Activated CD4-positive, alpha-beta memory T cell treated with anti-CD3 and anti-CD28 coated beads for 36 hours (primary cell): ENCODE data around the gene PGGHG. TPM values are rescaled to one million over a fixed set of nuclear protein-coding genes. Genes with fewer than 3 reads are reported as not detected.
"Not testable (repeated sequence)": the region's sequence is repeated elsewhere in the genome, so short reads cannot be mapped to it uniquely, and the experiment has no call there.

Source experiments
- CTCF ChIA-PET: fragments of 350-600 bp; sonication (Branson Sonifier 250); formaldehyde crosslinking; loops from one replicate; lab custom pipeline; 2021; ENCODE audit warnings: antibody characterized with exemption, inconsistent platforms; lab: Charles Lee
- POLR2A ChIA-PET: fragments of 350-600 bp; sonication (Branson Sonifier 250); formaldehyde crosslinking; loops from one replicate; lab custom pipeline; 2021; ENCODE audit warnings: antibody characterized with exemption; lab: Charles Lee
- DNase-seq: peaks from one replicate; pipeline ENCODE4 v3.0.0-alpha.2; 2020
- H3K27ac Mint-ChIP-seq: one replicate; pipeline ENCODE4 v1.8.0; 2021; ENCODE audit warnings: mixed read lengths
- H3K27me3 Mint-ChIP-seq: one replicate; pipeline ENCODE4 v1.8.0; 2021; ENCODE audit warnings: mixed read lengths
- H3K36me3 Mint-ChIP-seq: one replicate; pipeline ENCODE4 v1.8.0; 2021; ENCODE audit warnings: mixed read lengths
- H3K4me1 Mint-ChIP-seq: one replicate; pipeline ENCODE4 v1.8.0; 2021; ENCODE audit warnings: low read depth, mixed read lengths
- H3K4me3 Mint-ChIP-seq: one replicate; pipeline ENCODE4 v1.8.0; 2021; ENCODE audit warnings: mild to moderate bottlenecking, mixed read lengths
- H3K9me3 Mint-ChIP-seq: one replicate; pipeline ENCODE4 v1.8.0; 2021; ENCODE audit warnings: mixed read lengths
- intact Hi-C: fragments of 100-400 bp; cut with micrococcal nuclease; formaldehyde crosslinking; loops from one replicate; pipeline ENCODE4 v1.15.1; 2023
- total RNA-seq, 2 experiments: library from RNA; stranded (reverse); gene quantifications; one replicate each; pipeline ENCODE4 v1.2.3, GENCODE V29; 2021

PGGHG gene
- total RNA-seq, 2 experiments from 2014 or later, result 74.3 to 75.0 TPM

DNA sequence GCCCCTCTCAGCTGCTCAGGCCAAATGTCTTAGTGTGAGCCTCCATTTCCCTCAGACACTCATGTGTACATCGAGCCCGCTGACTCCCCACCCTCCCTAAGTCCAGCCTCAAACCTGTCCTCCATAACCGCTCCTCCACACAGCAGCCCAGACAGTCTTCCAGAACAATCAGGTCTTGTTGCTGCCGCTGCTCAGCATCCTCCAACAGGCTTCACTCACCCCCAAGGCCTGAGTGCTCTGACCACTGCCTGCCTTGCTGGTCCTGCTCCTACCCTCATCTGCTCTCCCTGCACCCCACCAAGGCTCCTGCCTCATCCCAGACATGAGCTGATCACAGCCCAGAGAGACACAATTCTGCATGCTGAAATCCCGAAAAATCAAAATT is 35.0 kb upstream of the PGGHG start:
- Mint-ChIP-seq H3K27me3 (no peaks in the 10 kb centered on the region), H3K36me3 (peaks cover 36% of the 10 kb centered on the region), H3K4me1 (peaks cover 13% of the 10 kb centered on the region), H3K4me3 (no peak overlapping the region), H3K9me3 (no peaks in the 10 kb centered on the region), H3K27ac (no peak overlapping the region)
- POLR2A ChIA-PET, result no interaction called here
- CTCF ChIA-PET, result no interaction called here
- intact Hi-C loops, result loop anchor here (5.0 kb wide), 2 partner anchors 53 to 103 kb away; partner anchors contain the start of gene IFITM2
- no peak for DNase-seq

DNA sequence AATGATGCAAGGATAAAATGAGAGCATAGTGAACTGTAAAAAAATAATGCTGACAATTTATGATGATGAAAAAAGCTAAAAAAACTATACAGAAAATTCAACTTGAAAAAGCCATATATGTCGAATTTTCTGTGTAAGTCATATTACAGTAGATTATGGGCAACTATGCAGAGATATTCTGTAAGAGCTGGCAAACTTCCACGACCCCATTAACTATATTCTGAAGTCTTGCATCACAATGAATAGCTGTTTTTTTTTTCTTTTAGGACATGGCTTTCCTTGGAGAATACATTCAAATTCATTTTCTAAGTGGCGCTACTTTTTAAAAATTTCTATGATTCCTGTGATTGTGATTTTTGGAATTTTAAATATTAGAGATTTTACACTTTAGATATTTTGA is 33.8 kb upstream of the PGGHG start:
- POLR2A ChIA-PET, result no interaction called here
- Mint-ChIP-seq H3K4me3 (no peak overlapping the region), H3K27me3 (no peaks in the 10 kb centered on the region), H3K36me3 (peaks cover 30% of the 10 kb centered on the region), H3K9me3 (no peaks in the 10 kb centered on the region), H3K4me1 (peaks cover 8% of the 10 kb centered on the region), H3K27ac (no peak overlapping the region)
- CTCF ChIA-PET, result interaction anchor here (0.5 to 0.7 kb wide), 2 partner anchors 170 to 190 kb away, joined by 3 read pairs; no protein-coding TSS in a partner anchor
- intact Hi-C loops, result no loop called here
- no peak for DNase-seq

DNA sequence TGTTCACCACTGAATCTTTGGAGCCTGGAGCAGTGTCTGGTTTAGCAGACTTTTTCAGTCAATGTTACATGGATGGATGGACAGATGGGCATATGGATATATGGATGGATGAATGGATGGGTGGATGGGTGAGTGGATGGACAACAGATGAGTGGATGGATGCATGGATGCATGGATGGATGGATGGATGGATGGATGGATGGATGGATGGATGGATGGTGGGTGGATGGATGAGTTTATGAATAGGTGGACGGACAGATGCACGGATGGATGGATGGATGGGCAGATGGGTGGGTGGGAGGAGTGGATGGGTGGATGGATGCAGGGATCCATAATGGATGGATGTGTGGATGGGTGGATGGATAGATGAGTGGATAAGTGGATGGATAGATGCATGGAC is 33.1 kb upstream of the PGGHG start:
- intact Hi-C loops, result no loop called here
- POLR2A ChIA-PET, result no interaction called here
- no peak overlapping the region for H3K4me3 Mint-ChIP-seq
- DNase-seq, result no peak
- peaks cover 26% of the 10 kb centered on the region for H3K36me3 Mint-ChIP-seq
- no peaks in the 10 kb centered on the region for H3K27me3 Mint-ChIP-seq
- CTCF ChIA-PET, result interaction anchor here (0.5 kb wide), 1 partner anchor 189 kb away, joined by 3 read pairs; no protein-coding TSS in a partner anchor
- no peak overlapping the region for H3K27ac Mint-ChIP-seq
- peaks cover 3% of the 10 kb centered on the region for H3K4me1 Mint-ChIP-seq
- no peaks in the 10 kb centered on the region for H3K9me3 Mint-ChIP-seq

DNA sequence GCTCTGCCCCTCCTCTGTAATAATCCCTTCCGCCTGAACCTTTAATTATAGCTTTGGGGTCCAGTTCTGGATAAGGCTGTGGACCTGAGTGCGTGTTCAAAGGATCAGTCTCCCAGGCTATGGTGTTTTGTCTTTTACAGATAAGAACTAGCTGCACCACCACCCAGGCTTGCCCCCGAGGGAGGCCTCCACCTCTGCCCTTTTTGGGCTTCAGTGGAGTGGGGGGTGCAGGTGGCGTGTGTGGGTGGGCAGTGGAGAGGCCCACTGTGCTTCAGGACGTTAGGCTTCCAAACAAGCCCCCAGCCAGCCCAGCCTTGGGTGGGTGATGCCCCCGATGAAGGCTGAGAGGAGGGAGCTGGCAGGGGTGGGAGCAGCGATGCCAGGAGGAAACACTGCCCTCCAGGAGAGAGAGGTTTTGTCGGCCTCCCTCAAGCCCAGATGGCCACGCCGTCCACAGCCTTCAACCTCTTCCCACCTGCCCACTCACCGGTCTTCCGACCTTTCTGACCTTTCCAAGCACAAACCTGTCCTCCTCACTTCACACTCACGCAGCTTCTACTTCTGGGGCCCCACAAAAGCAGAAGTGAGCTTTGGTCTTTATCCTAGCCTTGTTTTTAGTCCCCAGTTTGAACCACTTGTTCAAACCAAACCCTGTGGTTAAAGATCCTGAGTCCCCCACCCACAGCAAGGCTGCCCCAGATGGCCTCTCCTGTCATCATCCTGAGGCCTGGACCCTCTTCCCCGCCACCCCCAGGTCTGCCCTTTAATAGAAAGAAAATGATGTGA is 31.8 kb upstream of the PGGHG start:
- no peaks in the 10 kb centered on the region for H3K27me3 Mint-ChIP-seq
- H3K4me3 Mint-ChIP-seq, result no peak overlapping the region
- no peaks in the 10 kb centered on the region for H3K9me3 Mint-ChIP-seq
- no peaks in the 10 kb centered on the region for H3K4me1 Mint-ChIP-seq
- ChIA-PET CTCF (interaction anchor here (0.7 kb wide), 1 partner anchor 13 kb away, joined by 3 read pairs; no protein-coding TSS in a partner anchor), POLR2A (no interaction called here)
- H3K36me3 Mint-ChIP-seq, result peaks cover 14% of the 10 kb centered on the region
- intact Hi-C loops, result no loop called here
- DNase-seq, result no peak
- no peak overlapping the region for H3K27ac Mint-ChIP-seq

DNA sequence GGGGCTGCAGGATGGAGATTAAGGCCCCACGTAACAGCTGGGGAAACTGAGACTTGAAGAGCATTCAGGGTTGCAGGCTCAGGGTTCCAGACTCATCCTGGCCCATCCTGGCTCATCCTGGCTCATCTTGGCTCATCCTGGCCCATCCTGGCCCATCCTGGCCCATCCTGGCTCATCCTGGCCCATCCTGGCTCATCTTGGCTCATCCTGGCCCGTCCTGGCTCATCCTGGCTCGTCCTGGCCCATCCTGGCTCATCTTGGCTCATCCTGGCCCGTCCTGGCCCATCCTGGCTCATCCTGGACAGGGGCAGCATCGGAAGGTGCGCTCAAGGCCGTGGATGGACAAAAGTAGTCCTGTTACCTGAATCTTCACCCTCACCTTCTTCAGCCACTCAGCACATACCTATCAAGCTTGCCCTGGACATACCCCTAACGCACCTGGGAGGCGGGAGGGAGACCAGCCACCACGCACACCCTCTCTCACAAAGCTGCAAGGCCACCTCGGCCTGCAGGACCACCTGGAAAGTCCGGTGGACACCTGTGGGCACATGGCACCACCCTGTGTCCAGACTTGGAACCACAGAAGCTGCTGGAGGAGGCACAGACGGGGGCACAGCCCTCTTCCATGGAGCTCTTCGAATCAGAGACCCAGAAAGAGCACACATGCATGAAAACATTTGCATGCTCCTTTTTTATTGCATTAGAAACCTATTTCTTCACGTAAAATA is 31.0 kb upstream of the PGGHG start:
- no peak overlapping the region for H3K4me3 Mint-ChIP-seq
- intact Hi-C loops, result no loop called here
- peaks cover 6% of the 10 kb centered on the region for H3K36me3 Mint-ChIP-seq
- no peaks in the 10 kb centered on the region for H3K9me3 Mint-ChIP-seq
- no peaks in the 10 kb centered on the region for H3K27me3 Mint-ChIP-seq
- POLR2A ChIA-PET, result no interaction called here
- CTCF ChIA-PET, result interaction anchor here (0.6 to 2.2 kb wide), 4 partner anchors 7 to 281 kb away, joined by 3 to 10 read pairs (median 4); no protein-coding TSS in a partner anchor
- H3K4me1 Mint-ChIP-seq, result no peaks in the 10 kb centered on the region
- no peak for DNase-seq
- H3K27ac Mint-ChIP-seq, result no peak overlapping the region

DNA sequence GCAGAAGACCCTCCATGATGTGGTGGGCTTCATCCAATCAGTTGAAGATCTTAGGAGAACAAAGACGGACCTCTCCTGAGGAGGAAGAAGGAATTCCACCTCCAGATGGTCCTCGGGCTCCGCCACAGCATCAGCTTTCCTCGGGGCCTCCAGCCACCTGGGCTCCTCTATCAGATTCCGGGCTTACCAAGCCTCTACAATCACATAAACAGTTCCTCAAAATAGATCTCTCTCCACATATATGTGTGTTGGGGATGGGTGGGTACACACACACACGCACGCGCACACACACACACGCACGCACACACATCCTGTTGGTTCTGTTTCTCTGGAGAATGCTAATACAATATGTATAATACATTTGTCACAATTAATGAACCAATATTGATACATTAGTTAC is 29.5 kb upstream of the PGGHG start:
- no peaks in the 10 kb centered on the region for H3K36me3 Mint-ChIP-seq
- POLR2A ChIA-PET, result no interaction called here
- H3K9me3 Mint-ChIP-seq, result no peaks in the 10 kb centered on the region
- no peak overlapping the region for H3K4me3 Mint-ChIP-seq
- intact Hi-C loops, result no loop called here
- CTCF ChIA-PET, result interaction anchor here (2.2 kb wide), 1 partner anchor 9 kb away, joined by 10 read pairs; no protein-coding TSS in a partner anchor
- no peaks in the 10 kb centered on the region for H3K4me1 Mint-ChIP-seq
- no peak for DNase-seq
- no peaks in the 10 kb centered on the region for H3K27me3 Mint-ChIP-seq
- H3K27ac Mint-ChIP-seq, result no peak overlapping the region

DNA sequence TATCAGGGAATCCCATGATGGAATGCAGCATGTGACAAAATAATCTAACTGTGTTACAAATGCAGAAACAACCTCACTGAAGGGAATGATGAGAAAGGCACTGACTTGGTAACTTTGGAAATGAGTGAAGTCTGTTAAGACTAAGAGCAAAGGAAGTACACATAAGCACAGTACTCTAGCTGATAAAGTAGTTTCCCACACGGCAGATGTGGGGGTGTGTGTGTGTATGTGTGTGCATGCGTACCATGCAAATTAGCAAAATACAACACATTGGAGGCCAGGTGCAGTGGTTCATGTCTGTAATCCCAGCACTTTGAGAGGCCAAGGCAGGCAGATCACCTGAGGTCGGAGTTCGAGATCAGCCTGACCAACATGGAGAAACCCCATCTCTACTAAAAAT is 27.3 kb upstream of the PGGHG start:
- intact Hi-C loops, result no loop called here
- ChIA-PET CTCF (interaction anchor here (1.6 kb wide), 1 partner anchor 11 kb away, joined by 15 read pairs; no protein-coding TSS in a partner anchor), POLR2A (no interaction called here)
- Mint-ChIP-seq H3K4me3 (no peak overlapping the region), H3K27me3 (no peaks in the 10 kb centered on the region), H3K27ac (no peak overlapping the region), H3K36me3 (no peaks in the 10 kb centered on the region), H3K9me3 (no peaks in the 10 kb centered on the region), H3K4me1 (peaks cover 2% of the 10 kb centered on the region)
- no peak for DNase-seq

DNA sequence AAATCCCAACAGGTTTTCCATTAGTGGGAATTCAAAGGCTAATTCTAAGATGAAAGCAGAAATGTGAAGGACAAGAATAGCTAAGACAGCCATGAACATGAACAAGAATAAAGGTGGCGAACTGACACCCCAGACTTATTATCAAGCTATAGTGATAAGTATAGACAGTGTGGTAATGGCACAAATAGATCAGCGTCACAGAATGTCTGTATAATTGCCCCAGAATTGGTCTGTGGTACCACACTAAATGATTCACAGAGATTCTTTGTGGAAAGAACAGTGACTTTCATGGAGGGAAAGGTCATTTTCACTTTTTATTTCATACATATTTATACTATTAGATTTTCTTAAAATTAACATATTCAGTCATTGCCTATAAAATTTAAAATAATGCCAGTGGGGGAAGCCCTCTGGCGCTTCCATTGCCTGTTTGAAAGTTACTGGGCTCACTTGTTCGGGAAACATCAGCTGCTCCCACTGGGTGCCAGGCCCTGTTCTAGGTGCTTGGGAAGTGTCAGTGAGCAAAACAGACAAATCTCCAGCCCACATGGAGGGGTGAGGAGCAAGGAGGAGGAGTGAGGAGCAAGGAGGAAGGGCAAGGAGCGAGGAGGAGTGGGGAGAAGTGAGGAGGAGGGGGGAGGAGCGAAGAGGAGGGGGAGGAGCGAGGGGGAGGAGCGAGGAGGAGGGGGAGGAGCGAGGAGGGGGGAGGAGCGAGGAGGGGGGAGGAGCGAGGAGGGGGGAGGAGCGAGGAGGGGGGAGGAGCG is 22.1 kb upstream of the PGGHG start:
- H3K36me3 Mint-ChIP-seq, result peaks cover 1% of the 10 kb centered on the region
- DNase-seq, result no peak
- peaks cover 36% of the 10 kb centered on the region for H3K4me1 Mint-ChIP-seq
- peak overlapping the region; percentile 58 for H3K4me3 Mint-ChIP-seq
- POLR2A ChIA-PET, result interaction anchor here (1.3 to 2.1 kb wide), 3 partner anchors 21 to 59 kb away, joined by 5 to 9 read pairs (median 6); partner anchors contain the start of genes BET1L, PGGHG and RIC8A
- intact Hi-C loops, result no loop called here
- H3K27ac Mint-ChIP-seq, result peak overlapping the region; percentile 75
- no peaks in the 10 kb centered on the region for H3K9me3 Mint-ChIP-seq
- H3K27me3 Mint-ChIP-seq, result no peaks in the 10 kb centered on the region
- CTCF ChIA-PET, result interaction anchor here (0.7 to 2.5 kb wide), 5 partner anchors 9 to 40 kb away, joined by 3 to 24 read pairs (median 3); no protein-coding TSS in a partner anchor

DNA sequence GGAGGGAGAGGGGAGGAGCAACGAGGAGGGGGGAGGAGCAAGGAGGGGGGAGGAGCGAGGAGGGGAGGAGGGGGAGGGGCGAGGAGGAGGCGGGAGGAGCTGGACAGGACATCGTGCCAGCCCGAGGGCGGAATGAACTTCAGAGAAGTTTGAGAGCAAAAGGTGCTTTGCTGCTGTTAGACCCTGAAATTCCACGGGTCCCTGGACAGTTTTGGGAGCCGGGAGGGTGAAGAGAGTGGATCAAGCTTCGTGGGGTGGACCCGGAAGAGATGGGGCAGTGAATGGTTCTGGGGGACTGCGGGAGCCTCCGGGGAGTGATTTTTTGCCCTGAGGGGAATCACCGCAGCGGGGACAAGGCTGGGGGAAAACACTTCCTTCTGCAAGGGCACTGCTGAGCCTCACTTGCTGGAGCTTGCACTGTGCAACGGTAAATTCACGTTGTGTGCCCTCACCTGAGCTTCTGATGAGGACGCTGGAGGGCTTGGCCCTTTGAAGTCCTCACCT is 21.4 kb upstream of the PGGHG start:
- CTCF ChIA-PET, result interaction anchor here (0.7 to 2.0 kb wide), 8 partner anchors 14 to 60 kb away, joined by 3 to 8 read pairs (median 4); partner anchors contain the start of genes BET1L and RIC8A
- intact Hi-C loops, result no loop called here
- H3K4me3 Mint-ChIP-seq, result peak overlapping the region; percentile 86
- peak; percentile 78 for DNase-seq
- H3K27me3 Mint-ChIP-seq, result no peaks in the 10 kb centered on the region
- no peaks in the 10 kb centered on the region for H3K9me3 Mint-ChIP-seq
- H3K27ac Mint-ChIP-seq, result peak overlapping the region; percentile 96
- POLR2A ChIA-PET, result interaction anchor here (1.3 to 2.1 kb wide), 4 partner anchors 12 to 60 kb away, joined by 3 to 9 read pairs (median 6); partner anchors contain the start of genes BET1L, PGGHG and RIC8A
- H3K36me3 Mint-ChIP-seq, result peaks cover 1% of the 10 kb centered on the region
- H3K4me1 Mint-ChIP-seq, result peaks cover 36% of the 10 kb centered on the region

DNA sequence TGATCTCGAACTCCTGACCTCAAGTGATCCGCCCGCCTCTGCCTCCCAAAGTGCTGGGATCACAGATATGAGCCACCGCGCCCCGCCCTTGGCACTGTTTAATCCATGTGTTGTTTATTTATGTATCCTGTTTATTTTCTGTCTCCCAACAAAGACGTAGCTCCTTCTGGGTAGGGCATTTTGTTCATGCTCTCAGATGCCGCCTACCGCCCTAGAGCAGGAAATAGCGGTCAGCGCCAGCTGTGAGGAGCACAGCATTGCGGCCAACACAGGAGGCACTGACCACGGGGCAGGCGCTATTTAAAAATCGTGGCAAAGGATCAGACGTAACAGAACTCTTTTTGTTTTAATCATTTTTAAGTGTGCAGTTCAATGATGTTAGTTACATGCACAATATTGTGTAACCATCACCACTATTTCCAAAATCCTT is 20.2 kb upstream of the PGGHG start:
- peak overlapping the region; percentile 86 for H3K4me3 Mint-ChIP-seq
- ChIA-PET POLR2A (interaction anchor here (0.6 to 1.5 kb wide), 7 partner anchors 10 to 1114 kb away, joined by 3 to 6 read pairs (median 3); no protein-coding TSS in a partner anchor), CTCF (interaction anchor here (0.6 to 2.0 kb wide), 4 partner anchors 18 to 62 kb away, joined by 3 to 8 read pairs (median 6); partner anchors contain the start of genes BET1L, PGGHG and RIC8A)
- peaks cover 36% of the 10 kb centered on the region for H3K4me1 Mint-ChIP-seq
- intact Hi-C loops, result loop anchor here (1.0 to 2.0 kb wide), 8 partner anchors 9 to 239 kb away; partner anchors contain the start of genes BET1L, IFITM1, PSMD13 and RIC8A
- H3K27ac Mint-ChIP-seq, result peak overlapping the region; percentile 96
- not testable (repeated sequence) for H3K36me3 Mint-ChIP-seq, H3K27me3 Mint-ChIP-seq, H3K9me3 Mint-ChIP-seq
- DNase-seq, result peak; percentile 76
